Omental fat pad (tissue), 4 donors: ENCODE measurements around the gene GRM7. TPM values are rescaled to one million over a fixed set of nuclear protein-coding genes. Genes with fewer than 3 reads are reported as not detected.

ENCODE experiments used
- ATAC-seq: fragments of 150-250 bp; one replicate; pipeline ENCODE4 v1.9.1; 2016; ENCODE audit warnings: mild to moderate bottlenecking, moderate library complexity; ENCODE audit not compliant: low FRiP score
- DNase-seq: peaks from one replicate; pipeline ENCODE4 v3.0.0-alpha.2; 2019; ENCODE audit warnings: low spot score
- total RNA-seq, 4 donors: library from RNA; depleted of rRNA; stranded (reverse); fragments of >200 nt; gene quantifications; one replicate each; pipeline ENCODE4 v1.1.0, GENCODE V29; 2016
- TF ChIP-seq, protein P1 (sequence below), 3 donors: fragments of 450-650 bp; IDR thresholded peaks; one replicate each; pipeline ENCODE4 v1.5.1; 2016 to 2017; ENCODE audit warnings: antibody characterized with exemption in 3 of 3, mild to moderate bottlenecking in 3 of 3, moderate library complexity in 2 of 3

The GRM7 gene
- total RNA-seq, 4 donors from 2014 or later: 0.12 to 0.82 (median 0.28) TPM; not detected in 1

GRCh38 chr3:7589526-7589925 is 728.6 kb downstream of the GRM7 start:
- TF ChIP-seq, protein P1, sequence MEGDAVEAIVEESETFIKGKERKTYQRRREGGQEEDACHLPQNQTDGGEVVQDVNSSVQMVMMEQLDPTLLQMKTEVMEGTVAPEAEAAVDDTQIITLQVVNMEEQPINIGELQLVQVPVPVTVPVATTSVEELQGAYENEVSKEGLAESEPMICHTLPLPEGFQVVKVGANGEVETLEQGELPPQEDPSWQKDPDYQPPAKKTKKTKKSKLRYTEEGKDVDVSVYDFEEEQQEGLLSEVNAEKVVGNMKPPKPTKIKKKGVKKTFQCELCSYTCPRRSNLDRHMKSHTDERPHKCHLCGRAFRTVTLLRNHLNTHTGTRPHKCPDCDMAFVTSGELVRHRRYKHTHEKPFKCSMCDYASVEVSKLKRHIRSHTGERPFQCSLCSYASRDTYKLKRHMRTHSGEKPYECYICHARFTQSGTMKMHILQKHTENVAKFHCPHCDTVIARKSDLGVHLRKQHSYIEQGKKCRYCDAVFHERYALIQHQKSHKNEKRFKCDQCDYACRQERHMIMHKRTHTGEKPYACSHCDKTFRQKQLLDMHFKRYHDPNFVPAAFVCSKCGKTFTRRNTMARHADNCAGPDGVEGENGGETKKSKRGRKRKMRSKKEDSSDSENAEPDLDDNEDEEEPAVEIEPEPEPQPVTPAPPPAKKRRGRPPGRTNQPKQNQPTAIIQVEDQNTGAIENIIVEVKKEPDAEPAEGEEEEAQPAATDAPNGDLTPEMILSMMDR (IDR thresholded peaks at IDR 0.05): no peak
- DNase-seq: no peak

GRCh38 chr3:7602297-7602696 is 741.4 kb downstream of the GRM7 start:
- no peak for ATAC-seq
- TF ChIP-seq, protein P1 (IDR thresholded peaks at IDR 0.05): no peak

More at GRCh38 chr3:7589526-7589925, 728.6 kb downstream of the GRM7 start:
- no peak for ATAC-seq

GRCh38 chr3:7607083-7607482 is 746.2 kb downstream of the GRM7 start:
- DNase-seq (no peak), ATAC-seq (no peak)
- TF ChIP-seq, protein P1 (IDR thresholded peaks at IDR 0.05): no peak

More at GRCh38 chr3:7602297-7602696, 741.4 kb downstream of the GRM7 start:
- no peak for DNase-seq

DNA sequence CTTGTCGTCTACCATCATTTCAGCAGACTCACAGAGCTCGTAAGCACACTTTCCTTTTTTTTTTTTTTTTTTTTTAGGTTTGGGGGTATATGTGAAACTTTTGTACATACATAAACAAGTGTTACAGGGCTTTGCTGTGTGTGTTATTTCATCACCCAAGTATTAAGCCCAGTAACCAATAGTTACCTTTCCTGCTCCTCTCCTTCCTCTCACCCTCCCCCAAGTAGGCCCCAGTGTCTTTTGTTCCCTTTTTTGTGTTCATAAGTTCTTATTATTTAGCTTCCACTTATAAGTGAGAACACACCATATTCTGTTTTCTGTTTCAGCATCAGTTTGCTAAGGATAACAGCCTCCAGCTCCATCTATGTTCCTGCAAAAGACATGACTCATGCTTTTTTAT is 746.8 kb downstream of the GRM7 start:
- no peak for DNase-seq

GRCh38 chr3:7610634-7611033 is 749.7 kb downstream of the GRM7 start:
- DNase-seq (no peak), ATAC-seq (no peak)
- TF ChIP-seq, protein P1 (IDR thresholded peaks at IDR 0.05): no peak

More for the DNA sequence above, 746.8 kb downstream of the GRM7 start:
- TF ChIP-seq, protein P1 (IDR thresholded peaks at IDR 0.05): no peak
- no peak for ATAC-seq

GRCh38 chr3:7615043-7615442 is 754.1 kb downstream of the GRM7 start:
- DNase-seq: no peak

DNA sequence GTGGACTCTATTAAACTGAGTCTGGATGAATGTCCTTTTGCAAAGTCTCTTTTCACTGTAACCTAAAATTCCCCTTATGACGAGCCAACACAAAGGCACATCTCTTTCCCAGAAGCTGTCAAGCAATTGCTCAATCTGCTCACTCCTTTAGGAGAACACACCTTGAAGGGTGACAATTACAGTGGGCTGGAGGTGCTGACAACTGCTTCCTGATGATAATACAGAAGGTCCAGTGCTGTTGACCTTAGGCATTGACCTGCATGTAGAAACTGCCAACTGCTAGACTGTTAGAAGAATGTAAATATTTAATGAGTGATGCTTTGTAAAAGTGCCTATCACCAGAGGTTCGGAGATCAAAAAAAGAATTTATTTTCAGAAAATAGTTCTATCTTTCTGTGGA is 757.7 kb downstream of the GRM7 start:
- TF ChIP-seq, protein P1 (IDR thresholded peaks at IDR 0.05): no peak
- no peak for ATAC-seq
- DNase-seq: no peak

More at GRCh38 chr3:7615043-7615442, 754.1 kb downstream of the GRM7 start:
- TF ChIP-seq, protein P1 (IDR thresholded peaks at IDR 0.05): no peak
- no peak for ATAC-seq
